HG02943 (cell line): ENCODE results near the gene ITM2B.

Experiments used
- ATAC-seq: cut with Tn5 transposase; IDR thresholded peaks from one replicate; pipeline ENCODE4 v1.9.1; 2021; ENCODE audit warnings: mild to moderate bottlenecking, low read depth, moderate library complexity; ENCODE audit not compliant: unreplicated experiment

Gene ITM2B

DNA sequence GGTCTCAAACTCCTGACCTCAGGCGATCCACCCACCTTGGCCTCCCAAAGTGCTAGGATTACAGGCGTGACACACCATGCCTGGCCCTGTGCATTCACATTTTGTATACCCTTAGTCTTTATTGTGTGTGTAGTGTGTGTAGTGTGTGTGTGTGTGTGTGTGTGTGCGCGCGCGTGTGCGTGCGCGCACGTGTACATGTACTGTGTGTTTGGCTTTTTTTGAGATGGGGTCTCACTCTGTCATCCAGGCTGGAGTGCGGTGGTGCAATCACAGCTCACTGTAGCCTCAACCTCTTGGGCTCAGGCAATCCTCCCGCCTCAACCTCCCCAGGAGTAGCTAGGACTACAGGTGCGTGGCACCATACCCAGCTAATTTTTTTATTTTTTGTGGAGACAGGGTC, 22.1 kb downstream of the ITM2B start:
- no peak for ATAC-seq

DNA sequence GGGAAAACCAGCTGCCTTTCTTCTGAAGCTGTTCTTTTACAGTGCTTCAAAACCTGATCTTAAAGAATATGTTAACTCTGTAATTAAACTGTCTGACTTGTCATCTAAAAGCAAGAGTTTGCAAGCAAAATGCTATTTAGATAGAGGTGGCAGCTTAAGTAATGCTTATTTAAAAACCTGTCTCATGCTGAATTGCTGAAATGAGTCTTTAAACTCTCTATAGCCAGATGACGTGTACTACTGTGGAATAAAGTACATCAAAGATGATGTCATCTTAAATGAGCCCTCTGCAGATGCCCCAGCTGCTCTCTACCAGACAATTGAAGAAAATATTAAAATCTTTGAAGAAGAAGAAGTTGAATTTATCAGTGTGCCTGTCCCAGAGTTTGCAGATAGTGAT, 22.9 kb downstream of the ITM2B start:
- ATAC-seq = no peak

DNA sequence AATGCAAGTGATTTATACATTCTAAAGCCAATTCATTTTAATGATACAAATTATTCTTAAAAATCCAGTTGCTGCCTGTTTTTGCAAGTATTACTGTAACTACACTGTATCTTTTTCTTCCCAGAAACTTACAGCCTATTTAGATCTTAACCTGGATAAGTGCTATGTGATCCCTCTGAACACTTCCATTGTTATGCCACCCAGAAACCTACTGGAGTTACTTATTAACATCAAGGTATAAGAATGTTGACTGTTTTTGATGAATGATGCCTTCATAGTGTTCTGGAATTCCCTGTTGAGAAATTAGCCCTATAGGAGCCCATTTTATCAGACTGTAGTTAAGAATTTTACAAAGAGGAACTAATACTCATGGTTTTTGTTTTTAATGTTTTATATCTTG, 25.0 kb downstream of the ITM2B start:
- ATAC-seq = no peak

DNA sequence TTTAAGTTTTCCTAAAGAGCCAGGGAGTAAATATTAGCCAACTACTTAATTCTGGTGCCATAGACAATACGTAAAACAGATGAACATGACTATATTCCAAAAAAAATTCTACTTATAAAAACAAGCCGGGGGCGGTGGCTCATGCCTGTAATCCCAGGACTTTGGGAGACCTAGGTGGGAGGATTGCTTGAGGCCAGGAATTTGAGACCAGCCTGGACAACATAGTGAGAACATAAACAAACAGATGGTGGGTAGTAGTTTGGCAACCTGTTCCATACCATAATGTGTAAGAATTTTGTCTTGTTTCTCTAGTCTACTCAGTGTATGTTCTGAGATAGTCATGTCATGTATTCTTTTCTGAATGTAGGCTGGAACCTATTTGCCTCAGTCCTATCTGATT, 25.4 kb downstream of the ITM2B start:
- ATAC-seq = no peak

DNA sequence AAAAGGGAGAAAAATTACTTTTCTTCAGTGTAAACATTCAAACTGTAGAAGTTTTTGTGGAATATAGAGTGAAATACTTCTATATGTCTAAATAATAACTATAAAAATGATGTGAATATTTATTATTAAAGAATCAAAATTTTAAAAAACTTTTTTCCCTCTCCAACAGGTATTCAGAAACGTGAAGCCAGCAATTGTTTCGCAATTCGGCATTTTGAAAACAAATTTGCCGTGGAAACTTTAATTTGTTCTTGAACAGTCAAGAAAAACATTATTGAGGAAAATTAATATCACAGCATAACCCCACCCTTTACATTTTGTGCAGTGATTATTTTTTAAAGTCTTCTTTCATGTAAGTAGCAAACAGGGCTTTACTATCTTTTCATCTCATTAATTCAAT, 28.0 kb downstream of the ITM2B start:
- ATAC-seq = no peak

DNA sequence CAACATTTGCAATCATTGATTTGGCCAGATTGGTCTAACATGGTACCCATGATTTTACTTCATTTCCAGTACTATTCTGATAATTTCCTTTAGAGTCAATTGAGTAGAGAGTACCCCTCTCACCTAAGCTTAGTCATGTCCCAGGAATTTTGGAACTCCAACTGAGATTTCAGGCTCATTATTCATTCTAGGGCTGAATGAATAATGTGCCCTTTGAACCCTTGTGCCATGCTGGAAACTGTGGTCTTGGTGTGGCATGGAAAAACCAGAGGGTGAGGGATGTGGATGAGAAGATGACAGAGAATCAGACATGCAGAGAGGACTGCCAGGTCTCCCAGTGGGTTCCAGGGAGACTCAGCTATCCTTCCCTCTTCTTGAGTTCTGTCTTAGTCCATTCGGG, 30.2 kb downstream of the ITM2B start:
- no peak for ATAC-seq

DNA sequence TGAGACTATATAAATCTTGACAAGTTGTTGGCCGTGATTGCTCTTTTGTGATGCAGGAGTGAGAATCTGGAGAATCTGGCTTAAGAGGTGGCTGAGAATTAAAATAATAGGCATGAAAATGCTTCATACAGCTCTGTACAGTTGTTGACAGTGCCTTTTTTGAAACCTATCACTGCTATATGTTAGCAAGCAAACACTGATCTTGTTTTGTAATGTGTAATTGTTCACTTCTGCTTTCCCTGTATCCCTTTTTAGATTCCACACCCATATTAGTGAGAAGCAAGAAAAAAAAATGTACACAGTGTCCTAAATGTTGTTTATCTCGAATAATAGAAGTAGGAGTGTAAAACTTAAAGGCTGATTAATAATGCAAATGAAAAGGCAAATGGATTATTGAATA, 31.1 kb downstream of the ITM2B start:
- no peak for ATAC-seq

DNA sequence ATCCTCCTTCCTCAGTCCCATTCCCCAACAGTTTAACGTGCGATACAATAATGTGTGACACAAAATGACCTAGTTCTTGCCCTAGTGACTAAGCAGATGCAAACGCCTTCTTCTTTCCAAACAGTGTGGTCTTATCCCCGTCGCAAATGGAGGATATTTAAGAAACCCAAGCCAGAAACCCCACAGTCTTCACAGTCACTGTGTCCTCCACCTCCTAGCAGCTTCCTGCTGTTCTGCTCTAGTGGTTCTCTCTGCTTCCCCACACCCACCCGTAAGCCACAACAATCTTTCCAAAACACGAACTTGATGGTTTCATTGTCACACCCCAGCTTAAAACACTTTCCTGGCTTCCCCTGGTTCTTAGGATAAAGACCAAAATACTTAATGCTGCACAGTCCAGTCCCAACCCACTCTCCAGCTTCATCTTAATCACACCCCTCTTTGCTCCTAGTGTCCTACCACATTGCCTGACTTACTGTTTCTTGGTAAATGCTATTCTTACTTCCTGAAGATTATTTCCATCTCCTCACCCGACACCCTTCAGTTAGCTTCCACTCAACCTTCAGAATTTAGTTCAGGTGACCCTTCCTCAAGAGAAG, 32.3 kb downstream of the ITM2B start:
- no peak for ATAC-seq

DNA sequence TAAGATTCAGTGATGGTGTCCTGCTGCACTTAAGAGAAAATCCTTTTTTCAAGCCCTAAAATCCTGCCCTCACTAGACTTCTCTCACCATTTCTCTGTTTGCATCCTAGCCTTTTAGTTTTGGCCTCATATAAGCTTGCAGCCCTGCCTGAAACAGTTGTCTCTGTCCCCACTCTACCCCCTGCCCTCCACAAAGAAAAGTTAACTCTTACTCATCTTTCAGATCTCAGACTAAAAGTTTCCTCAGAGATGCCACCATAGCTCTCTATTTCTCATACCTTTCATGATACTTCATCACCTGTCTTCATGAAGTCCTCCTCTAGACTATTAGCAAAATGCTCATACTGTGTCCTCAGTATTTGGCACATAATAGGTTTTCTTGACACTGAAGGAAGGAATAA, 33.1 kb downstream of the ITM2B start:
- ATAC-seq = no peak

DNA sequence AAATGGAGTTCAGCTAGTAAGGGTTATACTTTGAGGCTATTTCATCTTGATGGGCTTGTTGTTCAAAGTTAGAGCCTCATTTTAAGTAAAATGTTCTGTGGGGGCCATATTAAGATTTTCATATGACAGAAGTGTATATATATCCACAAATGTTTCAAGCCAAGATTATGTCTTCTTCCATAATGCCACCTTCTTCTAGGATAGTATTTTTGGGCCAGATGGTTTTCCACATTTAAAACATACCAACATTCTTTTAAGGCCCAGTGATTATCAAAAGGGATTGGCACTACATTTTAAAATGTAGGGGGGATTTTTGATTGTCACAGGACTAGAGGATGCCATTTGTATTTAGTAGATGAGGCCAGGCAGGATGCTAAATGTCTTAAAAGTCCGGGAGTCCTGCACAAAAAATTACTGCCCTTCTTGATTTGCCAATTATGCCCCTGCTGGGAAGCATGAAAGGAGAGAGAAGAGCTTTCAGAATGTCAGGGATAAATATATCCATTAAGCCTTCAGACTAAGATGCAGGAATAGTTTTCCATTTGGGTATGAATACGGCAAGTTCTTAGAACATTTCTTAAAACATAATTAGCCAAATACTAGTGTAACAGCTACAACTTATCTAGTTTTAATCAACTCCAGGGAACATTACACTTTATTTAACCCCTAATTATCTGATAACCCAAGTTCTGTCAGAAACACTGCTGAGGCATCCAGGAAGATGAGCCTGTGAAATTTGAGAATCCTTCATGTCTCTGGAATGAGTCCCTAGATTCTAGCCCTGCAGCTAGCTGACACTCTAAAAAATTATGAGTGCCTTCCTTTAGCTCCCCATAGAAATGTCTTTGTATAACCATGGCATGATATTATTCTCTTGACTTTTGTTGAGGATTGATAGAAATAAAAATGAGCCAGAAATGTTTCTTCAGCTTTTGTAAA, 34.0 kb downstream of the ITM2B start:
- ATAC-seq = no peak

DNA sequence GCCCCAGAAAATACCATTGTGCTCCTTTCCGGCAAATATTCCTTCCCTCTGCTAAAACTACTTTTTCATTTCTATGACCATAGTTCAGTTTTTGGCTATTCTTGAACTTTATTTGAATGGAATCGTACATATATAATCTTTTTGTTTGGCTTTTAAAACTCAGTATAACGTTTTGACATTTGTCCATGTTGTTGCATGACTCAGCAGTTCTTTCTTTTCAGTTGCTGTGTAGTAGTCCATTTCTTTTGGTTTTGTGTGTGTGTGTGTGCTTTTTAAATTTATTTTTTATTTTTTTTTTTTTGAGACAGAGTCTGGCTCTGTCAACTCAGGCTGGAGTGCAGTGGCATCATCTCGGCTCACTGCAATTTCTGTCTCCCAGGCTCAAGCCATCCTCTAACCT, 35.0 kb downstream of the ITM2B start:
- no peak for ATAC-seq

DNA sequence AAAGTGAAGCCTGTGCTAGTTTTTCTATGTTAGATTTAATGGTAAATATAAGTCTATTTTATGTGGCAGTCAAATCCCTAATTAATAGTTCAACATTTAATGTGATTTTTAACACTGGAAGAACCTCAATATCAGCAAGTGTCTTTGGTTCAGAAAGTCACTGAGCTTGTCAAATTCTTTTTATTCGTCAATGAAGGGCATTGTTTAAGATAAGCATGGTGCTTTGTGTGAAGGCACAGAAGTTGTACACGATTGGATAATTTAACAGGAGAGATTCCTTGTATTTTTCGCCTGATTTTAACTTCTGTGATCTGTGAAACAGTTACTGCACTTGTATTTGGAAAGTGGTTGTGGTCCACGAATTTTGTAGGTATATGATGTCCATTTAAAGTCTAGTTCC, 40.3 kb downstream of the ITM2B start:
- no peak for ATAC-seq

DNA sequence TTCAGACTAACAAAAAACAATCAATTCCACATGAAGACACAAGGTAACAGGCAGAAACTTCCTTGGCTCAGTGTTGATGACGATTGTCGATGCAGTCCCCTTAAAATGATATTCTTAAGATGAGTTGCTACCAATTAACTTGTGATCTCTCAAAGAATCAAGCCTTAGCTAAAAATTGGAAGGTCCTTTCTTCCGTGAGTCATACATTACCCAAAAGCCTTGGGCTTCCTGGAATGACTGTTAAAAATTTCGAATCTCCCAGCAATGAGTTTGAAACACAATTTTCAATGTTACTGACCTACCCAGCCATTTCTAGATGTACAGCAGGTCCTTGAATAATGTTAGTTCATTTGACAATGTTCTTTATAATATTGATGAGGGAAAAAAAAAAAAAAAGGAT, 42.5 kb downstream of the ITM2B start:
- no peak for ATAC-seq

DNA sequence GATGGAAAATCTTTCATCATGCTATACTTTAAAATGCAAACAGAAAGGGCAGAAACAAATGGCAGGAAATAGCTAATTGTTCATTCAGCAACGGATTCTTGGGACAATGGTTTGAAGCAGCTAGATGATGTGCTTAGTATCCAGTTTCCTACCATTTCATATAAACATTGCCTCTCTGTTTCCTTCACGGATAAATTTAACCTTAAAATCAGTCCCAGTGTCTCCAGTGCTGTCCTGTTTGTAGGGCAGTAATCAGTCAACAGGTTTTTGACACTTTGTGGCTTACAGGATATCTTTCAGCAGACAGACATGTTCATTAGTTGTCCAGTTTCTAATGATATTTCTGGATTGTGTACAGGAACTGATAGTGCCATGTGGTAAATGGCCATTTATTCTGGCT, 45.8 kb downstream of the ITM2B start:
- no peak for ATAC-seq

DNA sequence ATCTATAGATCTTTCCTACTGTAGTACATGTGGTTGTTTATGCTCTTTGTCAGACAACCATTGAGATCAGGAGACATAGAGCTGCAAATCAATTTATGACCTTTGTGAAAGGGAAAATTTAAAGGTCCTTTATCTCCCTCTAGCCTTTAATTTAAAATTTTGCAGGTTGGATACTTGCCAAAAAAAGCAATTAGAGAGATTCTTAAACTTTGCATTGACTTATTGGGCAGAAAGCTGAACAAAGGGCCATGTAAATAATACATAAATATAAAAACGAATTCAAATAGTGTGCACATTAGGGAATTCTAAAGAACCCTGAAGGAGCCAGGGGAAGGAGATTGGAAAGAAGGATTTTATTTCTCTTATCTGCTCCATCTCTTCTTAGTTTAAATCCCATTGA, 48.5 kb downstream of the ITM2B start:
- no peak for ATAC-seq

DNA sequence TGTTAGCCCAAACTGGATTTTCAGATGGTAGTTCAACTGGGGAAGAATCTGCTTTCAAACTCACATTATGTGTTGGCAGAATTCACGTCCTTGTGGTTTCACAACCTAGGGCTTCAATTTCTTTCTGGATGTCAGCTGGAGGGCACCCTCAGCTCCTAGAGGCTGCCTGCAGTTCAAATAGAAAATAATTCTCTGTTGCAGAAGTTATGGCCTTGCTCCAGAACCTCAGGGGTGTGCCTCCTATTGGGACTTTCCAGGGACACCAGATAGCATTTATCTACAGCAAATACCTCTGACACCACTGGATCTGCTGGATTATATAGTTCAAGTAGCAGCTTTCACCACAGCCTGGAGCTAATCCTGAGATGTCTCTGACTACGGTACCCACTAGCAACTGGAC, 58.7 kb downstream of the ITM2B start:
- no peak for ATAC-seq

DNA sequence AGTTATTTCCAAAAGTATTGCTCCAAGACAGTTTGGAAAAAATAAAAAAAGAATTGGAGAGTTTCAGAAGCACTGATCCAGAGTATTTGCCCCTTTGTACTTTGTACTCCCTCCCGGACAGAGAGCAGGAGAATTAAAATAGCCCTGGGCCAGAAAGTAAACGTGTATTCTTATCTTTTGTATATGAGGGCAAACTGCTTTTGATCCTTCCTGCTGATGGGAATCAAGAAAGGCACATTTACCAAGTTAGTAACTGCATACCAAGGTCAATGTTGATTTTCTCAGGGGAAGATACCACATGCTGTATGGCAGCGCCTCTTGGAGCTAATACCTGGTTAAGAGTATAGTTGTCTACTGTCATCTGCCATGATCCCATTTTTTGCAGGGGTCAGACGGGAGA, 59.6 kb downstream of the ITM2B start:
- no peak for ATAC-seq

DNA sequence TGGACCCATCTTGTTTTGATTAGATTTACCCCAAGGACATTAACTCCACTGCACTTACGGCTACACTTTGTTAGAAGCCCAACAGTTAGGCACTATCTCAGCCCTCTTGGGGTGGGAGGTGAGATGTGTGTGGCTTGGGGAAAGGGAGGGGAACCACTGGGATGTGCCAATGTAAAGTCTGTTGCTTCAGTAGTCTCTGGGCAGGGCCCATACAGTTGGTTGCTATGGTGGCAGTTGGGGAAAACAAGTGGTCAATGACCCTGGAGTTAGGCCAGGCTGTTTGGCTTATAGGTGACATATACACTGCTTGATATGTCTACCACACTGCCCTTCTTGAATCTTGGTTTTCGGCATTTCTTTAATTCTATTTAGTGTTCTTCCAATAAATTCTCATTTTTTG, 61.6 kb downstream of the ITM2B start:
- ATAC-seq = no peak

DNA sequence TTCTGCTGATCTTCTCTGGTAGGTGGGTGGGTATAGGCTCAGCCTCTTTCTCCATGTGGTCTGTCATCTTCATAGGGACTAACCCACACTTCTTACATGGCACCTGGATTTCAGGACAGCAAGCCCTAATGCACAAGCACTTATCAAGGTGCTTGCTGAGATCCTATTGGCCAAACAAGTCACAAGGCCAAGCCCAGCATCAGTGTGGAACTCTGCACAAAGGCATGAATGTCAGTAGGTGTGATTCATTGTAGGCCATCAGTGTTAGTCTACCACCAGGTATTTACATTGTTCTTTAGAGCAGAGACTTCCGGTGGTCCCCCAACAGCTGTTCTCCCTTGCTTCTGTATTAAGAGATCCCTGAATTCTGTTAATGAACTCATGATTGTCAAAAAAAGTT, 62.3 kb downstream of the ITM2B start:
- no peak for ATAC-seq

DNA sequence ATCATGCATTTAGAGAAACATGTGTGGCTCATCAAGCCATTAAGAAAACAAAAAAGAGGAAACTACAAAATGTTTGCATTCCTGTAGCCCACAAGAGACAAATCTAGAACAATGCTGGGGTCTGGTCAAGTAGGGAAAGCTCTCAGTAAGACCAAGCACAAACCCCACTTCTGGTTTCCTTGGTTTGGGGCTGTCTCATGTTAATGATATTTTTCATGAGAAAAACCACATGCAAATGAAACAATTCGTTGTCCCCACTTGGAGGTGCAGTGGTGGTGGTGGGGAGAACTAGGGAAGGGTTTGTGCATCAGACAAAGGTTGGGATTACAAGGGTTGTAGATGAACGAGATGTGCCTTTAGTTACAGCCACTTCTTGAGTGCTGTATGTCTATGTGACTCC, 63.5 kb downstream of the ITM2B start:
- no peak for ATAC-seq

DNA sequence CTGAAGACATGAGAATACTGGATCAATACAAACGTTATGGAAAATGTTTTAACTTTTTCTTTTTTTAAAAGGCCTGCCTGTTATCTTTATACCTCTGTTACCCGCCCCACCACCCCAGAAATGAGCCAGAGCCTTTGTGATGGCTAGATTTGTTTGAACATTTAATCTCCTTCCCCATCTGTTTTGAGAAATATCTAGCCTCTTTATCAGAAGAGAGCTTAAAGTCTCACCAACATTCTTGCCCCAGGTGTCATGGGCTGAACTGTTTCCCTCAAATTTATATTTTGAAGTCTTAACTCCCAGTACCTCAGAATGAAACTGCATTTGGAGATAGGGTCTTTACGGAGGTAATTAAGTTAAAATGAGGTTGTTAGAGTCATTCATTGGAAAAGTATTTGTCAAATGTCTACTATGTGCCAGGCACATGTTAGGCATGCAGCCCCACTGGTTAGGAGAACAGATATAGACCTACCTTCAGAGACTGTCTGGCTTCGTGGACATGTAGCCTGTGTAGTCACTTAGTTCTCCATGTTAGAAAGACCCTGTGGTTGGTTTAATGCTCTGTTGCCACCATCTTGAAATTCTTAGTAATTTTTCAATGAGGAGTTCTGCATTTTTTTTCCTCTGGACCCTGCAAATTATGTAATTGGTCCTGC, 64.3 kb downstream of the ITM2B start:
- ATAC-seq = no peak

DNA sequence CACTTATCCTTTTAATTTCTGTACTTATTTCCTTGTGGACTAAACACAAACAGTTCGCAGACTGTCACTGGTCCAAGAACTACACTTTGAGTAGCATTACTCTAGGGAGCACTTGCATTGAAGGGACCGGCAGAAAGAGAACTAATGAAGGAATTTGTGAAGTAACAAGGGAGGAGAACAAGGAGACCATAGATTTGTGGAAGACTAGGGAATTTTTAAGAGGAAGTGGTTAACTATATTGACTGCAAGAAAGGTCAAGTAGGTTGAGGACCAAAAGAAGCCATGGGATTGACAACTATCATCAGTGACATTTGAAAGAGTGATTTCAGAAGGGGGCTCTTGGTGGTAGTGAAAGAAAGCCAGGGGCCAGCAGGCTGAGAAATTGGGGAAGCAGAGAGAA, 66.6 kb downstream of the ITM2B start:
- ATAC-seq = no peak
